Heart left ventricle (tissue), 16 donors: ENCODE measurements around the gene MYO5C. TPM values are rescaled to one million over a fixed set of nuclear protein-coding genes. Genes with fewer than 3 reads are reported as not detected.
A peak's percentile ranks its signal among the peaks of the same experiment; 100 is the strongest.

Experiments used
- ATAC-seq, 4 donors: fragments of 200-7000 bp; cut with Tn5 transposase; one replicate each; pipeline ENCODE4 v1.9.1; 2020 to 2022; ENCODE audit warnings: moderate library complexity in 4 of 4, mild to moderate bottlenecking in 3 of 4, moderate number of reproducible peaks in 1 of 4
- DNase-seq, 5 donors: peaks; one replicate each; pipeline ENCODE4 v3.0.0-alpha.2; 2020
- H3K27ac ChIP-seq, 12 donors: fragments of 200-600 bp; sonication (generic) in 4 of 12; one replicate each; pipeline versions ENCODE4 v1.5.0 to v1.8.0; 2016 to 2022; ENCODE audit warnings: mild to moderate bottlenecking in 2 of 12
- H3K27me3 ChIP-seq, 9 donors: fragments of 200-600 bp; sonication (generic) in 2 of 9; one replicate each; pipeline versions ENCODE4 v1.5.1 to v1.8.0; 2016 to 2022; ENCODE audit warnings: mild to moderate bottlenecking in 3 of 9
- H3K36me3 ChIP-seq, 9 donors: fragments of 200-600 bp; sonication (generic) in 2 of 9; one replicate each; pipeline versions ENCODE4 v1.5.0 to v1.8.0; 2018 to 2022; ENCODE audit warnings: mild to moderate bottlenecking in 2 of 9
- H3K4me1 ChIP-seq, 12 donors: fragments of 200-600 bp; sonication (generic) in 4 of 12; one replicate each; pipeline versions ENCODE4 v1.5.0 to v1.8.0; 2016 to 2022; ENCODE audit warnings: mild to moderate bottlenecking in 3 of 12
- H3K4me3 ChIP-seq, 12 donors: fragments of 200-600 bp; sonication (generic) in 4 of 12; one replicate each; pipeline versions ENCODE4 v1.5.0 to v1.8.0; 2017 to 2022; ENCODE audit warnings: mild to moderate bottlenecking in 9 of 12, moderate library complexity in 4 of 12
- H3K9me3 ChIP-seq, 12 donors: fragments of 200-600 bp; sonication (generic) in 4 of 12; one replicate each; pipeline versions ENCODE4 v1.5.0 to v1.8.0; 2016 to 2022; ENCODE audit warnings: mild to moderate bottlenecking in 1 of 12
- CTCF ChIP-seq, 12 donors: fragments of 200-600 bp; sonication (generic) in 4 of 12; IDR thresholded peaks; one replicate each; pipeline versions ENCODE4 v1.5.0 to v1.8.0; 2018 to 2022; ENCODE audit warnings: antibody characterized with exemption in 12 of 12, mild to moderate bottlenecking in 5 of 12
- POLR2A ChIP-seq, 2 donors: fragments of 450-650 bp; IDR thresholded peaks; one replicate each; pipeline ENCODE4 v1.6.1; 2017; ENCODE audit warnings: antibody characterized with exemption in 2 of 2, mild to moderate bottlenecking in 2 of 2, moderate library complexity in 2 of 2
- WGBS, 4 donors: extraction: QIAGEN DNeasy Blood & Tissue Kit in 2 of 4; methylation state at CpG; one replicate each; pipeline versions ENCODE4 v1.1.5 to v1.1.7; 2013 to 2018; 5-methylcytosine and 5-hydroxymethylcytosine counted together
- intact Hi-C, 10 donors: fragments of 100-400 bp; cut with DNase I; formaldehyde crosslinking; loops; one replicate each; pipeline versions ENCODE4 v1.11.1 to v1.14.2; 2022
- polyA plus RNA-seq, 2 donors: library from polyadenylated mRNA; stranded (reverse); fragments of 200-250 nt; gene quantifications; one replicate each; pipeline ENCODE4 v1.2.3, GENCODE V29; 2013
- total RNA-seq, 9 donors: library from RNA; depleted of rRNA in 2 of 9; stranded (reverse); fragments of >200 nt in 2 of 9; fragmentation: NEBNext Ultra II Directional in 3 of 9; extraction: Animal tissue kit (Norgen Biotek cat#: 25700) in 3 of 9; gene quantifications; one replicate each; pipeline versions ENCODE4 v1.1.0 to v1.2.4, GENCODE V29; 2016 to 2023
- donor health status: ischemic (EF 13 %, LVEDD 7.1; RV severe dilation, severe dysfunction).
- donor health status: healthy with polysubstance abuse.
- donor health status: DM: no; HTN: yes; CAD: no.
- donor health status: DM: no; HTN: no; CAD: no.
- donor health status: ischemic (EF 25% LVEDD 6.9; RV normal size, moderate dysfunction).
- donor health status: ischemic (EF 25% LVEDD 5.7; RV mildly dilated, moderate dysfunction).
- donor health status: healthy.
- donor health status: DM: yes; HTN: yes; CAD: no.
- donor health status: ischemic (EF 35%, LVEDD 5.7; RV mildly dilated, moderate dysfunction).
- donor health status: nonischemic (EF 11% LVEDD 7.7; RV severe dilation, severe dysfunction).
- donor health status: DM: yes; HTN: yes; CAD: no.
- donor health status: PGD.
- donor health status: ischemic (EF 29% LVEDD 5.4; RV normal size, mild dysfunction).
- donor health status: nonischemic (EF 23%, LVEDD 6.1; RV moderate dilation, normal function).

Gene MYO5C
- total and polyA plus RNA-seq, 11 donors: 0.89 to 7.2 (median 2.3) TPM

GRCh38 chr15:52153900-52154895 lies 141.4 kb downstream of the MYO5C start:
- no peak for DNase-seq
- no peaks in the 10 kb centered on the region for H3K4me1 ChIP-seq
- H3K27ac ChIP-seq: no peak overlapping the region
- ATAC-seq: no peak
- WGBS, 4 donors: 95 to 97% (median 96%) methylated on average over 12 of the region's 12 CpGs
- H3K27me3 ChIP-seq: no peaks in the 10 kb centered on the region
- intact Hi-C loops: no loop called here
- no peak overlapping the region for H3K4me3 ChIP-seq
- peaks cover 0 to 37% (median 8%) of the 10 kb centered on the region in 9 donors for H3K36me3 ChIP-seq
- no peaks in the 10 kb centered on the region for H3K9me3 ChIP-seq
- TF ChIP-seq POLR2A (IDR thresholded peaks at IDR 0.05) (no peak), CTCF (IDR thresholded peaks at IDR 0.05) (no peak)

- H3K27me3 ChIP-seq: no peaks in the 10 kb centered on the region
- intact Hi-C loops: no loop called here
- DNase-seq (no peak), ATAC-seq (peak in 2 of 4 donors; percentile 20 to 61)
- WGBS, 4 donors: 82 to 90% (median 85%) methylated on average over 1 to 4 of the region's 4 CpGs
- no peak overlapping the region for H3K4me3 ChIP-seq
- no peak overlapping the region for H3K27ac ChIP-seq
- H3K9me3 ChIP-seq: peaks cover 0 to under 1% (median 0%) of the 10 kb centered on the region in 12 donors
- H3K36me3 ChIP-seq: peaks cover 0 to 51% (median 13%) of the 10 kb centered on the region in 9 donors
- TF ChIP-seq CTCF (IDR thresholded peaks at IDR 0.05) (no peak), POLR2A (IDR thresholded peaks at IDR 0.05) (no peak)
- no peaks in the 10 kb centered on the region for H3K4me1 ChIP-seq
These were observed 144.3 kb downstream of the MYO5C start for GRCh38 chr15:52151353-52151752.

- intact Hi-C loops: no loop called here
- Histone ChIP-seq H3K4me3 (no peak overlapping the region), H3K9me3 (peaks cover 0 to 4% (median 0%) of the 10 kb centered on the region in 12 donors), H3K36me3 (peaks cover 0 to 51% (median 13%) of the 10 kb centered on the region in 9 donors), H3K27me3 (no peaks in the 10 kb centered on the region), H3K27ac (no peak overlapping the region), H3K4me1 (no peaks in the 10 kb centered on the region)
- ATAC-seq (peak in 1 of 4 donors; percentile 14), DNase-seq (no peak)
- 81 to 98% (median 91%) methylated on average over 4 of the region's 4 CpGs for WGBS, 4 donors
- TF ChIP-seq POLR2A (IDR thresholded peaks at IDR 0.05) (no peak), CTCF (IDR thresholded peaks at IDR 0.05) (no peak)
These were observed 144.7 kb downstream of the MYO5C start for GRCh38 chr15:52150871-52151270.

GRCh38 chr15:52150043-52150825 lies 145.4 kb downstream of the MYO5C start:
- 81 to 91% (median 84%) methylated on average over 8 to 9 of the region's 9 CpGs for WGBS, 4 donors
- DNase-seq: no peak
- no peak for ATAC-seq
- Histone ChIP-seq H3K4me1 (no peaks in the 10 kb centered on the region), H3K9me3 (peaks cover 0 to 4% (median 0%) of the 10 kb centered on the region in 12 donors), H3K36me3 (peaks cover 0 to 51% (median 13%) of the 10 kb centered on the region in 9 donors), H3K27me3 (no peaks in the 10 kb centered on the region), H3K27ac (no peak overlapping the region), H3K4me3 (no peak overlapping the region)
- TF ChIP-seq POLR2A (IDR thresholded peaks at IDR 0.05) (no peak), CTCF (IDR thresholded peaks at IDR 0.05) (no peak)
- intact Hi-C loops: no loop called here
